ENCODE results near the gene ADRB1.

ADRB1 gene

DNA sequence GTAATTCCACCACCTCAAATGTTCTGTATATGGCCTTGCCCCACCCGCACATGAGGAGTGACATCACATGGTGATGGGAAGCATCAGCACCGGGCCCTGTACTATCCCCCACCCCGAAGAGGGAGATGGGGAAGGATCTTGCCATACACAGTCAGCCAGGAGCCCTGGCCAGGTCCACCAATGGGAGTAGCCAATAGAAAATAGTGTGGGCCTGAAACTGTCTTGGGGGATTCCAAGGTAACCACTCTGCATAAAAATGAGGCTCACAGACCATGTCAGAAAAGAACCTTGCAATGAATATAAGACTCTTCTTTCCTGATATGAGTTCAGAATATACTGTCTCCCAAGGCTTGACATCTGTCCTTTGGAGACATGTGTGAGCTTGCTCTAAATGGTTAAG is 51.1 kb downstream of the ADRB1 start:
- no peak for DNase-seq (ENCODE audit: low read depth)

- no peak for DNase-seq (ENCODE audit: low read depth)
Measured at GRCh38 chr10:114095559-114096337, 52.1 kb downstream of the ADRB1 start.
